ENCODE data around the gene HIVEP1.

- TF ChIP-seq CTCF (conservative IDR thresholded peaks at IDR 0.05; ENCODE audit: low read depth, low read length) (no peak), EZH2phosphoT487 (IDR thresholded peaks at IDR 0.05; ENCODE audit: borderline replicate concordance, low read length) (no peak)
These were observed 122.9 kb downstream of the HIVEP1 start for GRCh38 chr6:12134991-12135390.
